HG02973 (cell line): ENCODE measurements around the gene ABCG4.
"Not testable (repeated sequence)": the region's sequence is repeated elsewhere in the genome, so short reads cannot be mapped to it uniquely, and the experiment has no call there.

Experiments used
- ATAC-seq: cut with Tn5 transposase; IDR thresholded peaks from one replicate; pipeline ENCODE4 v1.9.1; 2021; ENCODE audit warnings: moderate library complexity; ENCODE audit not compliant: unreplicated experiment

Gene ABCG4

GRCh38 chr11:119115484-119116234 lies 33.2 kb upstream of the ABCG4 start:
- ATAC-seq, result no peak

DNA sequence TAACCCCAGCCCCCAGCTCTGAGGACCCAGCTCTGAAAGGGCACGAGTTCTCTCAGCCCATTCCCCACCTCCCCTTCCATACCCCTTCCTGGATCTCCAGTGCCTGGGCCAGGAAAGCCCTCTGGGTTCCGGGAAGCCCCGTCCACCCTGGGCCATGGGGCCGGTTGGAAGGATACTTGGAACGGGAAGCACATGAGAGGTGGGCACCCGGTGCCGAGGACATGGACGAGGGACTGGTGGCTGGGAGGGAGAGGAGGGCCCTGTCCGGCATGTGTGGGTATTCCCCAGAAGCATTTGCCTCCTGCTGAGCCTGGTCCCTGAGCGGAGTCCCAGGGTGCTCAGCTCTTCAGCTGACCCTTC lies 32.6 kb upstream of the ABCG4 start:
- no peak for ATAC-seq

- no peak for ATAC-seq
Observed at GRCh38 chr11:119116601-119117000, 32.3 kb upstream of the ABCG4 start.

GRCh38 chr11:119117004-119117706 lies 31.7 kb upstream of the ABCG4 start:
- ATAC-seq, result no peak

GRCh38 chr11:119118227-119118626 lies 30.6 kb upstream of the ABCG4 start:
- ATAC-seq, result no peak

DNA sequence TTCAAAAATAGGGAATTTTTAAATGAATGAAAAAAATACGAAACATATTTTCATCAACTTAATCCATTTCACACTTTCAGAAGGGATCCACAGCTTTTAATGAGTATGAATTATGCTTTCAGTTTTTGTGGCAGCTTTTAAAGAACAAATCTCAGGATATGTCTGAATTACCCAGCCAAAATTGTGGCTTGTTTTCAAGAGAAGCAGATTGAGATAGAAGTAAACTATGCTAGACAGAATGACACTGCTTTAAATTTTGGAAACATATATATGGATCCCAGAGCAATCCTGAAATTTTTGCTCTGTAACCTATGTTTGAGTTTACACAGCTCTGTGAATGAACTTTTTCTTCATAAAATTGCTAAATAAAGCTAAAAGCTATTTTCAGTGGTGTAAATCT lies 29.9 kb upstream of the ABCG4 start:
- no peak for ATAC-seq

- no peak for ATAC-seq
Observed at GRCh38 chr11:119120639-119121007, 28.2 kb upstream of the ABCG4 start.

DNA sequence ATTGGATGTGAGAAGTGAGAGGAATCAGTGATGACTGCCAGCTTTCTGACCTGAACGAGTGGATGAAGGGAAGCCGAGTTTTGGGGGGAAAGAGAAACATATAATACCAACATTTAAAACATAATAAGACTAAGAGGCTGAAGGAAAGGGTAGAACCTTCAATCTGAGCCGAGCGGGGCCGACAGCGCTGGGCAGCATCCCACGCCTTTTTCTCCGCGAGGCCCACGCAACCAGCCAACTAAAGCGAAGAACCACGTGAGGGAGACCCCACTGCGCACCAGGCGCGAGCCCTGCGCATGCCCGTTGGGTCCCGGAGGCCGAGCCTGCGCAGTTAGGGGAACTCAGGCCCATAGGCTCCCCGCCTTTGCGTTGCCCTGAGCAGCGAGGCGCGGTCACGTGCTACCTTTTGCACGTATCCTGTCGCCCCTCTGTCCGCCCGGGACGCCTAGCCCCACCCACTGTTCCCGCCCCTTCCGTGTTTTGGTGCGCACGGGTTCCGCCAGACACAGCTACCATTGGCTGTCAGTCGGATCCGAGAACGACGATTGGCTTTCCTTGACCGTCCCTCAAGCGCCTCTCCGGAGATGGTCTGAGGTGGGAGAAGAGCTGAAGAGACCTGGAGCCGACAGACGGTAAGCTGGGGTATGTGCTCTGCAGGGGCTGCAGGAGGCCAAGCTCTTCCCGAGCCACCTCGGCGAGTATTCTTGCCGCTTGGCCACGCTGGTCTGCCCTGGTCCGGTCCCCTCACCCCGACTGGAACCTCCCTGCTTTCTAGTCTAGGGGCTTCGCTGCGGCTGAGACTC lies 27.6 kb upstream of the ABCG4 start, which contains the start of gene HINFP:
Gene HINFP, plus strand, starts transcription at position 573 of the 803 bp plus-strand sequence. CDS start 5,365 bp downstream, outside the sequence.
- ATAC-seq, result peak; percentile 95

- ATAC-seq, result no peak
Observed at GRCh38 chr11:119121811-119122124, 27.1 kb upstream of the ABCG4 start.

GRCh38 chr11:119125821-119126220 lies 23.0 kb upstream of the ABCG4 start:
- no peak for ATAC-seq

GRCh38 chr11:119126675-119127268 lies 22.1 kb upstream of the ABCG4 start:
- no peak for ATAC-seq

- no peak for ATAC-seq
Observed at GRCh38 chr11:119130662-119131061, 18.2 kb upstream of the ABCG4 start.

GRCh38 chr11:119134389-119134978 lies 14.4 kb upstream of the ABCG4 start:
- no peak for ATAC-seq

GRCh38 chr11:119139276-119139675 lies 9.6 kb upstream of the ABCG4 start:
- not testable (repeated sequence) for ATAC-seq

DNA sequence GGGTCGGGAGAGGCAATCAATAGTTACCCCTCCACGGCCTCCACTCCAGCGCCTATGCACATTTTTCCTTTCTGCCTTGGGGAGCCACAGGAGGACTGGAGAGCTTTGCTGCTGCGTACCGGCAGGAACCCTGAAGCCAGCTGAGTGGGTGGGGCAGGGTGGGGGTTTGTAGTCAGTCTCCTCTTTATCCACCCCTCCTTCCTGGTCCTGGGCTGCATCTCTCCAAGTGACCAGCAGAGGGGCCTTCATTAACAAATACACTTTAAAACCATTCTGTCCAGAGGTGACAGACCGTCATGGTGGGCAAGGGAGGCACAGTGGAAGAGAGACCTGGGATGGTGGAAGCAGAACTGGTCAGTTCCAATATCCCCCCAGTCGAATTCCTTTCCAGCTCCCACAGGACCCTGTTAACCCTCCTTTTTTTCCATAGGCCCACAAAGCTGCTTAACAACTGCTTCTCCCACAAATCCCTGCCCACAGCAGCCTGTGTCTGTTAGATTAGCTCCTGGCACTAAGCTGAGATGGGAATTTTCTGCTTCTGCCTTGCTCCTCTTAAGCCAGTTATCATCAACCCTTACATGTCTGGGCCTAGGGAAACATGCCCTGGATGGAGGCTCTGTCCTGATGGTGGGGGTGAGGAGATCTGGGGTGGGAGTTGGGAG lies 3.9 kb upstream of the ABCG4 start:
- no peak for ATAC-seq

DNA sequence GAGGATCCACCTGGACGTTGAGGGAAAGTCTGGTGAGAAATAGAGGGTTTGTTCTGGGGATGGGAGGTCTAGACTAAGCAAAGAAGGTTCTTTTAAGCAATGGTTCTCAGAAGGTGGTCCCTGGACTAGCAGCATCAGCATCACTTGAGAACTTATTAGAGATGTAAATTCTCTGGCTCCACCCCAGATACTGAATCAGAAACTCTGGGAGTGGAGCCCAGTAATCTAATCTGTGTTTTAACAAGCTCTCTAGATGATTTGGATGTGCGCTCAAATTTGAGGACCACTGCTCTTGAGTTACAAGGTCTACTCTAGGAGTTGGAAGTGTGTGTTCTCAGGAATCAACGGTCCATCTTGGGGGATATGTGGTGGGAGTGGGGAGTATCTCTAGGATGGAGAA lies 3.3 kb upstream of the ABCG4 start:
- no peak for ATAC-seq

GRCh38 chr11:119147604-119148333 lies 1.1 kb upstream of the ABCG4 start:
- ATAC-seq, result no peak

DNA sequence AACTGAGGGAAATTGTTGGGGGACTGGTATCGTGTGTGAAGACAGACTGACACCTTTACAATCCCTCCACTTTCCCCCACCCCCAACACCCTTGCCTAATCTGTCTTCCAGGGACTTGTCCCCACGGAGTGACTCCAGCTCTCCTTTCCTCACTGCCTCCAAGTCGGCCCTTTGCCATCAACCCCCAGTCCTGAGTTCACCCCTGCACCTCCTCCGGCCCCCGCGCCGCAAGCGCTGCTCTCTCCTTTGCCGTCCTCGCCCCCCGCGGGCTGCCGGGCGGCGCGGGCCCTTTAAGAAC lies 183 bp upstream of the ABCG4 start:
- ATAC-seq, result no peak

GRCh38 chr11:119149786-119150275 lies 979 bp downstream of the ABCG4 start:
- no peak for ATAC-seq

- no peak for ATAC-seq
Observed at GRCh38 chr11:119152043-119152442, 3.2 kb downstream of the ABCG4 start.
